GM23338 (cell line): ENCODE data around the gene SLC6A11. TPM values are rescaled to one million over a fixed set of nuclear protein-coding genes. Genes with fewer than 3 reads are reported as not detected.

Source experiments
- ATAC-seq: fragments of 200-7000 bp; cut with Tn5 transposase; 3 replicates; pipeline ENCODE4 v1.9.1; 2020
- DNase-seq: peaks from one replicate; pipeline ENCODE4 v3.0.0-alpha.2; 2015; ENCODE audit warnings: low spot score
- H2AFZ ChIP-seq: fragments of 200-600 bp; sonication (generic); 2 replicates; pipeline ENCODE4 v1.8.0; 2016; ENCODE audit warnings: antibody characterized with exemption, mild to moderate bottlenecking, moderate library complexity
- H3F3A ChIP-seq: fragments of 200-600 bp; sonication (generic); replicated peaks from 2 replicates; pipeline ENCODE4 v1.8.0; 2017; ENCODE audit warnings: antibody characterized with exemption, mixed run types, low read depth
- H3K27ac ChIP-seq: fragments of 200-600 bp; sonication (generic); 2 replicates; pipeline ENCODE4 v1.6.1; 2016; ENCODE audit warnings: low read depth
- H3K27me3 ChIP-seq: fragments of 200-600 bp; sonication (generic); 2 replicates; pipeline ENCODE4 v1.8.0; 2016; ENCODE audit warnings: mild to moderate bottlenecking, mixed run types, moderate library complexity; ENCODE audit not compliant: insufficient read depth
- H3K36me3 ChIP-seq: fragments of 200-600 bp; sonication (generic); 2 replicates; pipeline ENCODE4 v1.8.0; 2016; ENCODE audit warnings: mild to moderate bottlenecking; ENCODE audit not compliant: insufficient read depth
- H3K4me1 ChIP-seq: fragments of 200-600 bp; sonication (generic); 2 replicates; pipeline ENCODE4 v1.8.0; 2016; ENCODE audit warnings: mild to moderate bottlenecking, moderate library complexity; ENCODE audit not compliant: insufficient read depth
- H3K4me2 ChIP-seq: fragments of 200-600 bp; sonication (generic); 2 replicates; pipeline ENCODE4 v1.7.1; 2017; ENCODE audit warnings: mixed run types
- H3K4me3 ChIP-seq: fragments of 200-600 bp; sonication (generic); 2 replicates; pipeline ENCODE4 v1.6.1; 2016; ENCODE audit warnings: mixed run types
- H3K79me2 ChIP-seq: fragments of 200-600 bp; sonication (generic); replicated peaks from 2 replicates; pipeline ENCODE4 v1.8.0; 2017; ENCODE audit warnings: mild to moderate bottlenecking; ENCODE audit not compliant: insufficient read depth
- H3K9me2 ChIP-seq: fragments of 200-600 bp; sonication (generic); 2 replicates; pipeline ENCODE4 v1.8.0; 2017; ENCODE audit not compliant: insufficient read depth
- H4K20me1 ChIP-seq: fragments of 200-600 bp; sonication (generic); replicated peaks from 2 replicates; pipeline ENCODE4 v1.8.0; 2017; ENCODE audit warnings: mild to moderate bottlenecking; ENCODE audit not compliant: insufficient read depth
- H3K27ac Mint-ChIP-seq: 2 replicates; pipeline ENCODE4 v1.8.0; 2020; ENCODE audit warnings: inconsistent platforms, mild to moderate bottlenecking, moderate library complexity, mixed read lengths
- H3K27me3 Mint-ChIP-seq: 3 replicates; pipeline ENCODE4 v1.8.0; 2022; ENCODE audit warnings: low read depth, mild to moderate bottlenecking, moderate library complexity, mixed read lengths, inconsistent platforms; ENCODE audit not compliant: insufficient read depth, poor library complexity
- H3K36me3 Mint-ChIP-seq: 3 replicates; pipeline ENCODE4 v1.8.0; 2021; ENCODE audit warnings: low read depth, mild to moderate bottlenecking, inconsistent platforms, moderate library complexity, mixed read lengths
- H3K4me1 Mint-ChIP-seq: 3 replicates; pipeline ENCODE4 v1.8.0; 2020; ENCODE audit warnings: mild to moderate bottlenecking, inconsistent platforms, mixed read lengths
- H3K4me3 Mint-ChIP-seq: 3 replicates; pipeline ENCODE4 v1.8.0; 2021; ENCODE audit warnings: moderate library complexity, mild to moderate bottlenecking, inconsistent platforms, mixed read lengths
- H3K9me3 Mint-ChIP-seq: 3 replicates; pipeline ENCODE4 v1.8.0; 2020; ENCODE audit warnings: moderate library complexity, mild to moderate bottlenecking, inconsistent platforms, mixed read lengths
- CREB1 ChIP-seq: fragments of 250-450 bp; sonication (Bioruptor Pico); IDR thresholded peaks from 2 replicates; pipeline ENCODE4 v1.5.0; 2020; ENCODE audit warnings: low read depth, mild to moderate bottlenecking, moderate library complexity
- CTCF ChIP-seq, 2 experiments: fragments of 200-600 bp in 1 of 2; sonication (generic) in 1 of 2; conservative IDR thresholded peaks; 2 replicates each; pipeline versions ENCODE4 v1.5.1 to v1.6.1; 2016 to 2017; ENCODE audit warnings: antibody characterized with exemption in 2 of 2, low read depth in 2 of 2, mild to moderate bottlenecking in 2 of 2, moderate library complexity in 1 of 2
- ETS1 ChIP-seq: IDR thresholded peaks from 2 replicates; pipeline ENCODE4 v1.6.1; 2016; ENCODE audit warnings: antibody characterized with exemption
- EZH2 ChIP-seq: fragments of 200-600 bp; sonication (generic); IDR thresholded peaks from one replicate; pipeline ENCODE4 v1.8.0; 2017; ENCODE audit warnings: antibody characterized with exemption, mild to moderate bottlenecking, low read depth; ENCODE audit not compliant: unreplicated experiment
- EZH2phosphoT487 ChIP-seq: fragments of 200-600 bp; sonication (generic); IDR thresholded peaks from one replicate; pipeline ENCODE4 v1.8.1; 2018; ENCODE audit warnings: antibody characterized with exemption; ENCODE audit not compliant: unreplicated experiment
- JUNB ChIP-seq: IDR thresholded peaks from one replicate; pipeline ENCODE4 v1.6.1; 2016; ENCODE audit warnings: antibody characterized with exemption; ENCODE audit not compliant: unreplicated experiment
- NANOG ChIP-seq: IDR thresholded peaks from 2 replicates; pipeline ENCODE4 v1.6.1; 2016; ENCODE audit warnings: antibody characterized with exemption, borderline replicate concordance
- POLR2AphosphoS5 ChIP-seq: IDR thresholded peaks from 2 replicates; pipeline ENCODE4 v1.6.1; 2016; ENCODE audit warnings: antibody characterized with exemption, low read depth
- REST ChIP-seq: IDR thresholded peaks from one replicate; pipeline ENCODE4 v1.6.1; 2018; ENCODE audit warnings: antibody characterized with exemption; ENCODE audit not compliant: unreplicated experiment
- STAT1 ChIP-seq: IDR thresholded peaks from one replicate; pipeline ENCODE4 v1.6.1; 2016; ENCODE audit warnings: antibody characterized with exemption; ENCODE audit not compliant: unreplicated experiment
- ZNF114 ChIP-seq: fragments of 250-450 bp; sonication (Bioruptor Pico); IDR thresholded peaks from 2 replicates; pipeline ENCODE4 v1.5.0; 2020; ENCODE audit warnings: mild to moderate bottlenecking, moderate library complexity
- ZNF331 ChIP-seq: fragments of 250-450 bp; sonication (Bioruptor Pico); IDR thresholded peaks from 2 replicates; pipeline ENCODE4 v1.5.0; 2020; ENCODE audit warnings: low read depth, mild to moderate bottlenecking, moderate library complexity
- ZNF462 ChIP-seq: fragments of 250-450 bp; sonication (Bioruptor Pico); IDR thresholded peaks from 2 replicates; pipeline ENCODE4 v1.5.0; 2020; ENCODE audit warnings: mild to moderate bottlenecking, moderate library complexity
- polyA plus RNA-seq: library from polyadenylated mRNA; unstranded; fragments of >200 nt; fragmentation: Nextera tagmentation; extraction: Ambion mirVana; gene quantifications from 2 replicates; pipeline ENCODE4 v1.2.1, GENCODE V29; 2016
- total RNA-seq: library from RNA; depleted of rRNA; stranded (reverse); fragments of >200 nt; shearing (Covaris generic); gene quantifications from 2 replicates; pipeline ENCODE4 v1.2.3, GENCODE V29; 2014

Gene SLC6A11
- total and polyA plus RNA-seq, 2 experiments from 2014 or later: 0.47 to 1.1 TPM

- H3K27me3 ChIP-seq: no peaks in the 10 kb centered on the region
- Mint-ChIP-seq H3K27ac (no peak overlapping the region), H3K9me3 (no peaks in the 10 kb centered on the region), H3K4me1 (peaks cover 4% of the 10 kb centered on the region; the same call in 2 of the 3 replicates), H3K36me3 (no peaks in the 10 kb centered on the region), H3K4me3 (no peak overlapping the region), H3K27me3 (peaks cover 6% of the 10 kb centered on the region)
- no peaks in the 10 kb centered on the region for H3K9me2 ChIP-seq
- no peak overlapping the region for H3K27ac ChIP-seq
- TF ChIP-seq ZNF462 (CRISPR knock-in tag) (no peak), NANOG (no peak), CREB1 (CRISPR knock-in tag) (no peak), STAT1 (no peak), EZH2 (no peak), ZNF114 (CRISPR knock-in tag) (no peak), EZH2phosphoT487 (no peak), CTCF (conservative IDR thresholded peaks at IDR 0.05; ENCODE audit: low read depth in 2 of 2) (no peak), JUNB (no peak), REST (no peak), ETS1 (no peak), ZNF331 (CRISPR knock-in tag) (no peak), POLR2AphosphoS5 (no peak)
- no peaks in the 10 kb centered on the region for H3K4me1 ChIP-seq
- H2AFZ ChIP-seq: no peak overlapping the region
- DNase-seq: no peak
- no peak overlapping the region for H3K4me2 ChIP-seq
- H3K79me2 ChIP-seq: no peaks in the 10 kb centered on the region
- ATAC-seq: no peak
- H3K4me3 ChIP-seq: no peak overlapping the region
- no peaks in the 10 kb centered on the region for H3F3A ChIP-seq
- no peaks in the 10 kb centered on the region for H4K20me1 ChIP-seq
- no peaks in the 10 kb centered on the region for H3K36me3 ChIP-seq
Measured at GRCh38 chr3:10951295-10951926, 135.4 kb downstream of the SLC6A11 start.
